Heart left ventricle (tissue), 13 donors: ENCODE data around the gene DUSP12.

Source experiments
- POLR2A ChIP-seq, 2 donors: fragments of 450-650 bp; IDR thresholded peaks; one replicate each; pipeline ENCODE4 v1.6.1; 2017; ENCODE audit warnings: antibody characterized with exemption in 2 of 2, mild to moderate bottlenecking in 2 of 2, moderate library complexity in 2 of 2
- TF ChIP-seq, protein P1 (sequence below), 12 donors: fragments of 200-600 bp; sonication (generic) in 4 of 12; IDR thresholded peaks; one replicate each; pipeline versions ENCODE4 v1.5.0 to v1.8.0; 2018 to 2022; ENCODE audit warnings: antibody characterized with exemption in 12 of 12, mild to moderate bottlenecking in 5 of 12
- donor health status: ischemic (EF 13 %, LVEDD 7.1; RV severe dilation, severe dysfunction).
- donor health status: DM: no; HTN: yes; CAD: no.
- donor health status: DM: no; HTN: no; CAD: no.
- donor health status: ischemic (EF 25% LVEDD 6.9; RV normal size, moderate dysfunction).
- donor health status: ischemic (EF 25% LVEDD 5.7; RV mildly dilated, moderate dysfunction).
- donor health status: ischemic (EF 35%, LVEDD 5.7; RV mildly dilated, moderate dysfunction).
- donor health status: nonischemic (EF 11% LVEDD 7.7; RV severe dilation, severe dysfunction).
- donor health status: DM: yes; HTN: yes; CAD: no.
- donor health status: PGD.
- donor health status: ischemic (EF 29% LVEDD 5.4; RV normal size, mild dysfunction).
- donor health status: nonischemic (EF 23%, LVEDD 6.1; RV moderate dilation, normal function).

DNA sequence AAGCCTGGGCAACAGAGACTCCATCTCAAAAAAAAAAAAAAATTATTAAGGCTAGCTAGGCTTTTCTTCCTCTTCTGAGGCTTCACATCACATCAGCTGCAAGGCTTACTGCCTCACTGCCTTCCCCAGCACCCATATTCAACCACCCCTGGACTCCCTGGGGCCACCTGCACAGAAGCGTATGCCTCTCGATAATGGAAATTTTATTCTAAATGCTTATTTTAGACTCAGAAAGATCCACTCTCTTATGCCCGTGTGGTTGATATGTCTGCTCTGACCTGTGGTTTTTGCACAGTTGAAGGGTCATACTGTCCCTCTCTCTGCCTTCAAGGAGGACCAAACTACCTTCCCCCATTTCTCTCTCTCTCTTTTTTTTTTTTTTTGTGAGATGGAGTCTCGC lies 44.0 kb upstream of the DUSP12 start:
- TF ChIP-seq, protein P1, sequence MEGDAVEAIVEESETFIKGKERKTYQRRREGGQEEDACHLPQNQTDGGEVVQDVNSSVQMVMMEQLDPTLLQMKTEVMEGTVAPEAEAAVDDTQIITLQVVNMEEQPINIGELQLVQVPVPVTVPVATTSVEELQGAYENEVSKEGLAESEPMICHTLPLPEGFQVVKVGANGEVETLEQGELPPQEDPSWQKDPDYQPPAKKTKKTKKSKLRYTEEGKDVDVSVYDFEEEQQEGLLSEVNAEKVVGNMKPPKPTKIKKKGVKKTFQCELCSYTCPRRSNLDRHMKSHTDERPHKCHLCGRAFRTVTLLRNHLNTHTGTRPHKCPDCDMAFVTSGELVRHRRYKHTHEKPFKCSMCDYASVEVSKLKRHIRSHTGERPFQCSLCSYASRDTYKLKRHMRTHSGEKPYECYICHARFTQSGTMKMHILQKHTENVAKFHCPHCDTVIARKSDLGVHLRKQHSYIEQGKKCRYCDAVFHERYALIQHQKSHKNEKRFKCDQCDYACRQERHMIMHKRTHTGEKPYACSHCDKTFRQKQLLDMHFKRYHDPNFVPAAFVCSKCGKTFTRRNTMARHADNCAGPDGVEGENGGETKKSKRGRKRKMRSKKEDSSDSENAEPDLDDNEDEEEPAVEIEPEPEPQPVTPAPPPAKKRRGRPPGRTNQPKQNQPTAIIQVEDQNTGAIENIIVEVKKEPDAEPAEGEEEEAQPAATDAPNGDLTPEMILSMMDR (IDR thresholded peaks at IDR 0.05) = no peak
- TF ChIP-seq POLR2A (IDR thresholded peaks at IDR 0.05) = no peak
